DMS 273 (cell line): ENCODE data around the gene DYNC1LI2.
"Not testable (repeated sequence)": the region's sequence is repeated elsewhere in the genome, so short reads cannot be mapped to it uniquely, and the experiment has no call there.

ENCODE experiments used
- DNase-seq: peaks from one replicate; lab custom pipeline; 2025; ENCODE audit not compliant: unreplicated experiment; lab: John Stamatoyannopoulos, UW

The DYNC1LI2 gene

GRCh38 chr16:66751303-66751991 lies at the start of gene DYNC1LI2:
Gene DYNC1LI2, minus strand, starts transcription at chr16:66751609. Its CDS starts 18 bp downstream, at chr16:66751591.
- peak; percentile 91 for DNase-seq

GRCh38 chr16:66800856-66801255 lies 49.4 kb upstream of the DYNC1LI2 start:
- DNase-seq: no peak

- DNase-seq: no peak
Observed at GRCh38 chr16:66798161-66798560, 46.8 kb upstream of the DYNC1LI2 start.

GRCh38 chr16:66793984-66794383 lies 42.6 kb upstream of the DYNC1LI2 start:
- not testable (repeated sequence) for DNase-seq

GRCh38 chr16:66790130-66790733 lies 38.8 kb upstream of the DYNC1LI2 start:
- DNase-seq: no peak

- DNase-seq: no peak
Observed at GRCh38 chr16:66787427-66787826, 36.0 kb upstream of the DYNC1LI2 start.

- no peak for DNase-seq
Observed at GRCh38 chr16:66786551-66786950, 35.1 kb upstream of the DYNC1LI2 start.

GRCh38 chr16:66776457-66776856 lies 25.0 kb upstream of the DYNC1LI2 start:
- no peak for DNase-seq

GRCh38 chr16:66774981-66775380 lies 23.6 kb upstream of the DYNC1LI2 start:
- no peak for DNase-seq

- DNase-seq: peak; percentile 16
Observed at GRCh38 chr16:66758086-66758485, 6.7 kb upstream of the DYNC1LI2 start.

GRCh38 chr16:66754819-66755218 lies 3.4 kb upstream of the DYNC1LI2 start:
- DNase-seq: no peak

GRCh38 chr16:66754211-66754610 lies 2.8 kb upstream of the DYNC1LI2 start:
- DNase-seq: no peak

GRCh38 chr16:66752958-66753357 lies 1.5 kb upstream of the DYNC1LI2 start:
- no peak for DNase-seq

GRCh38 chr16:66752379-66752778 lies 970 bp upstream of the DYNC1LI2 start:
- no peak for DNase-seq

GRCh38 chr16:66751992-66752322 lies 548 bp upstream of the DYNC1LI2 start:
- no peak for DNase-seq

GRCh38 chr16:66751053-66751302 lies 431 bp downstream of the DYNC1LI2 start:
- peak; percentile 39 for DNase-seq

- DNase-seq: peak; percentile 35
Observed at GRCh38 chr16:66750279-66751052, 943 bp downstream of the DYNC1LI2 start.

GRCh38 chr16:66746682-66747081 lies 4.7 kb downstream of the DYNC1LI2 start:
- no peak for DNase-seq

- DNase-seq: no peak
Observed at GRCh38 chr16:66746048-66746447, 5.4 kb downstream of the DYNC1LI2 start.

- DNase-seq: peak; percentile 62
Observed at GRCh38 chr16:66741950-66742808, 9.2 kb downstream of the DYNC1LI2 start.

- peak; percentile 97 for DNase-seq
Observed at GRCh38 chr16:66741169-66741900, 10.1 kb downstream of the DYNC1LI2 start.
